T-cell (primary cell): ENCODE results near the gene TEKT3. TPM values are rescaled to one million over a fixed set of nuclear protein-coding genes. Genes with fewer than 3 reads are reported as not detected.

Experiments
- ATAC-seq, 4 experiments: fragments of 200-7000 bp in 3 of 4; fragments of 150-1000 bp in 1 of 4; cut with Tn5 transposase; replicated peaks in 1 of 4; 1 replicate in 3 of 4; 2 replicates in 1 of 4; pipeline ENCODE4 v1.10.0; 2021; ENCODE audit warnings: moderate library complexity in 3 of 4, mild to moderate bottlenecking in 2 of 4, moderate number of reproducible peaks in 1 of 4
- CTCF ChIA-PET, 2 donors: fragments of 300-600 bp; sonication (Branson Sonifier 250); formaldehyde crosslinking; loops; one replicate each; lab custom pipeline; 2022; ENCODE audit warnings: antibody characterized with exemption in 2 of 2; lab: Charles Lee
- POLR2A ChIA-PET, 2 donors: fragments of 300-600 bp; sonication (Branson Sonifier 250); formaldehyde crosslinking; loops; one replicate each; lab custom pipeline; 2022; ENCODE audit warnings: antibody characterized with exemption in 2 of 2; lab: Charles Lee
- DNase-seq, 35 experiments: peaks; one replicate each; pipeline versions ENCODE4 v3.0.0 to v3.0.0-alpha.2; 2013 to 2023
- H3K27ac ChIP-seq: one replicate; pipeline ENCODE4 v1.5.1; 2013; ENCODE audit warnings: low read length
- H3K27me3 ChIP-seq, 2 experiments: replicated peaks in 1 of 2; 1 replicate in 1 of 2; 2 replicates in 1 of 2; pipeline versions ENCODE4 v1.6.1 to v1.7.0; 2013; ENCODE audit warnings: low read length in 1 of 2, mixed read lengths in 1 of 2; ENCODE audit not compliant: control insufficient read depth in 2 of 2, insufficient read depth in 2 of 2; ENCODE audit errors: extremely low read depth in 1 of 2
- H3K36me3 ChIP-seq, 2 donors: 1 replicate in 1 of 2; 2 replicates in 1 of 2; pipeline versions ENCODE4 v1.6.1 to v1.7.0; 2013; ENCODE audit warnings: low read length in 1 of 2; ENCODE audit not compliant: control insufficient read depth in 2 of 2, insufficient read depth in 1 of 2; ENCODE audit errors: extremely low read depth in 1 of 2
- H3K4me1 ChIP-seq, 2 experiments: 1 replicate in 1 of 2; 2 replicates in 1 of 2; pipeline versions ENCODE4 v1.6.1 to v1.7.0; 2013; ENCODE audit warnings: low read length in 2 of 2, mixed read lengths in 1 of 2; ENCODE audit not compliant: insufficient read depth in 2 of 2, control insufficient read depth in 1 of 2; ENCODE audit errors: extremely low read depth in 1 of 2
- H3K4me3 ChIP-seq, 2 donors: 1 replicate in 1 of 2; 2 replicates in 1 of 2; pipeline versions ENCODE4 v1.5.1 to v1.7.0; 2013; ENCODE audit warnings: mild to moderate bottlenecking in 2 of 2, low read length in 1 of 2, moderate library complexity in 1 of 2; ENCODE audit not compliant: control insufficient read depth in 1 of 2; ENCODE audit errors: extremely low read depth in 1 of 2
- H3K9me3 ChIP-seq: 2 replicates; pipeline ENCODE4 v1.7.0; 2013
- H3K27ac Mint-ChIP-seq, 2 donors: one replicate each; pipeline ENCODE4 v1.8.0; 2020 to 2021; ENCODE audit warnings: mild to moderate bottlenecking in 2 of 2, mixed read lengths in 2 of 2
- H3K27me3 Mint-ChIP-seq, 2 donors: one replicate each; pipeline ENCODE4 v1.8.0; 2021 to 2022; ENCODE audit warnings: mixed read lengths in 2 of 2
- H3K36me3 Mint-ChIP-seq: one replicate; pipeline ENCODE4 v1.8.0; 2021; ENCODE audit warnings: mixed read lengths
- H3K4me1 Mint-ChIP-seq, 3 donors: one replicate each; pipeline ENCODE4 v1.8.0; 2020 to 2022; ENCODE audit warnings: mixed read lengths in 3 of 3, mild to moderate bottlenecking in 1 of 3
- H3K4me3 Mint-ChIP-seq, 3 donors: one replicate each; pipeline ENCODE4 v1.8.0; 2020 to 2022; ENCODE audit warnings: mild to moderate bottlenecking in 3 of 3, mixed read lengths in 3 of 3, moderate library complexity in 3 of 3
- H3K9me3 Mint-ChIP-seq, 3 donors: one replicate each; pipeline ENCODE4 v1.8.0; 2020 to 2022; ENCODE audit warnings: mixed read lengths in 3 of 3
- WGBS: methylation state at CpG from one replicate; pipeline ENCODE4 v1.1.5; 2013; ENCODE audit warnings: missing lambda C conversion rate; ENCODE audit not compliant: insufficient coverage; 5-methylcytosine and 5-hydroxymethylcytosine counted together
- total RNA-seq, 35 experiments: library from RNA in 6 of 35; stranded (reverse) in 6 of 35; fragments of 120-200 nt in 1 of 35; gene quantifications; one replicate each; pipeline versions ENCODE4 v1.2.1 to v1.2.4 and lab custom pipeline; 2013 to 2026

TEKT3 gene
- total RNA-seq, 5 donors from 2014 or later (not counting 1 experiment from before 2014, with no cell fraction given), result 0.35 TPM; not detected in 4

- ATAC-seq (no peak), DNase-seq (no peak)
- H3K36me3 Mint-ChIP-seq, result no peaks in the 10 kb centered on the region
- H3K4me1 Mint-ChIP-seq, result no peaks in the 10 kb centered on the region
- H3K4me3 ChIP-seq, result no peak overlapping the region
- 86% methylated on average over 2 of the region's 5 CpGs for WGBS
- H3K4me3 Mint-ChIP-seq, result no peak overlapping the region
- H3K9me3 ChIP-seq, result no peaks in the 10 kb centered on the region
- ChIA-PET CTCF (no interaction called here), POLR2A (no interaction called here)
- H3K27me3 ChIP-seq, result peaks cover 0 to 22% of the 10 kb centered on the region in 2 experiments
- H3K9me3 Mint-ChIP-seq, result peaks cover 0 to 6% (median 0%) of the 10 kb centered on the region in 3 donors
- H3K27ac ChIP-seq, result no peak overlapping the region
- no peak overlapping the region for H3K27ac Mint-ChIP-seq
- H3K27me3 Mint-ChIP-seq, result peaks cover 25 to 34% of the 10 kb centered on the region in 2 donors
- no peaks in the 10 kb centered on the region for H3K36me3 ChIP-seq
- H3K4me1 ChIP-seq, result no peaks in the 10 kb centered on the region
Measured at GRCh38 chr17:15269780-15270089, 71.7 kb downstream of the TEKT3 start.

GRCh38 chr17:15269087-15269779, 72.2 kb downstream of the TEKT3 start:
- H3K4me1 Mint-ChIP-seq, result no peaks in the 10 kb centered on the region
- Histone ChIP-seq H3K4me1 (no peaks in the 10 kb centered on the region), H3K27me3 (peaks cover 2 to 25% of the 10 kb centered on the region in 2 experiments), H3K4me3 (no peak overlapping the region), H3K36me3 (no peaks in the 10 kb centered on the region), H3K27ac (no peak overlapping the region), H3K9me3 (no peaks in the 10 kb centered on the region)
- H3K9me3 Mint-ChIP-seq, result peaks cover 0 to 4% (median 0%) of the 10 kb centered on the region in 3 donors
- CTCF ChIA-PET, result no interaction called here
- H3K27me3 Mint-ChIP-seq, result peaks cover 30 to 39% of the 10 kb centered on the region in 2 donors
- ATAC-seq (no peak), DNase-seq (no peak)
- WGBS, result 64% methylated on average over 7 of the region's 7 CpGs
- no peak overlapping the region for H3K27ac Mint-ChIP-seq
- POLR2A ChIA-PET, result no interaction called here
- no peak overlapping the region for H3K4me3 Mint-ChIP-seq
- H3K36me3 Mint-ChIP-seq, result no peaks in the 10 kb centered on the region

- Mint-ChIP-seq H3K4me1 (no peaks in the 10 kb centered on the region), H3K4me3 (no peak overlapping the region), H3K27ac (no peak overlapping the region), H3K9me3 (no peaks in the 10 kb centered on the region), H3K27me3 (peaks cover 35 to 44% of the 10 kb centered on the region in 2 donors), H3K36me3 (no peaks in the 10 kb centered on the region)
- Histone ChIP-seq H3K27ac (no peak overlapping the region), H3K9me3 (no peaks in the 10 kb centered on the region), H3K36me3 (no peaks in the 10 kb centered on the region), H3K4me3 (no peak overlapping the region), H3K27me3 (peaks cover 6 to 26% of the 10 kb centered on the region in 2 experiments), H3K4me1 (no peaks in the 10 kb centered on the region)
- DNase-seq (no peak), ATAC-seq (no peak)
- WGBS, result 33% methylated on average over 1 of the region's 1 CpG
- ChIA-PET POLR2A (no interaction called here), CTCF (interaction anchor here in 1 of 2 donors (0.6 kb wide), 1 partner anchor 9 kb away, joined by 5 read pairs; no protein-coding TSS in a partner anchor)
Measured at GRCh38 chr17:15268461-15268860, 72.9 kb downstream of the TEKT3 start.

DNA sequence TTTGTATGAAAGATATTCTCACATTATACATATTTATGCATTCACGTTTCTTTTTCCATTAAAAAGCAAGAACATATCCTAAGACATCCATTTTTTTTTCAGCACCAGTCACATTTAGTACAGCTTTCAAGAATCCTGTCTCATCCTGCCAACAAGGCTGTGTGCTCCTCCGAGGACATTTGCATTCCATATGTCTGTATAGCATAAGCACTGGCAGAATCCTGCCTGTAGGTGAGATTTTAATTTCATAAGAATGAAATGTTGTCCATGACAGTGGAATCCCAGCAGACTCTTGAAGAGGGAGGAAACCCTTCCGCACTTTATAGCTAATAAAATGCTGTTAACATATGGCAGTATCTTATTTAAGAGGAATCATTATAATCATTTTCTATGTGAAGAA, 73.4 kb downstream of the TEKT3 start:
- Histone ChIP-seq H3K4me3 (no peak overlapping the region), H3K9me3 (no peaks in the 10 kb centered on the region), H3K4me1 (no peaks in the 10 kb centered on the region), H3K27me3 (peaks cover 6 to 30% of the 10 kb centered on the region in 2 experiments), H3K36me3 (no peaks in the 10 kb centered on the region), H3K27ac (no peak overlapping the region)
- no peak overlapping the region for H3K27ac Mint-ChIP-seq
- H3K4me1 Mint-ChIP-seq, result no peaks in the 10 kb centered on the region
- H3K36me3 Mint-ChIP-seq, result no peaks in the 10 kb centered on the region
- no peaks in the 10 kb centered on the region for H3K9me3 Mint-ChIP-seq
- ATAC-seq (no peak), DNase-seq (no peak)
- POLR2A ChIA-PET, result no interaction called here
- H3K27me3 Mint-ChIP-seq, result peaks cover 39 to 45% of the 10 kb centered on the region in 2 donors
- H3K4me3 Mint-ChIP-seq, result no peak overlapping the region
- CTCF ChIA-PET, result interaction anchor here in 1 of 2 donors (0.6 kb wide), 1 partner anchor 8 kb away, joined by 5 read pairs; no protein-coding TSS in a partner anchor
- WGBS, result no CpG with 5 or more reads among the region's 3 CpGs

GRCh38 chr17:15266325-15267125, 74.9 kb downstream of the TEKT3 start:
- peaks cover 11 to 42% of the 10 kb centered on the region in 2 experiments for H3K27me3 ChIP-seq
- no peak overlapping the region for H3K4me3 ChIP-seq
- no peaks in the 10 kb centered on the region for H3K36me3 ChIP-seq
- no peak overlapping the region for H3K27ac Mint-ChIP-seq
- ATAC-seq (no peak), DNase-seq (no peak)
- no peaks in the 10 kb centered on the region for H3K36me3 Mint-ChIP-seq
- peaks cover 0 to 8% (median 4%) of the 10 kb centered on the region in 3 donors for H3K4me1 Mint-ChIP-seq
- ChIA-PET CTCF (no interaction called here), POLR2A (no interaction called here)
- H3K9me3 ChIP-seq, result no peaks in the 10 kb centered on the region
- H3K27me3 Mint-ChIP-seq, result peaks cover 47 to 49% of the 10 kb centered on the region in 2 donors
- peaks cover 0 to 10% of the 10 kb centered on the region in 2 experiments for H3K4me1 ChIP-seq
- no peak overlapping the region for H3K4me3 Mint-ChIP-seq
- no peaks in the 10 kb centered on the region for H3K9me3 Mint-ChIP-seq
- no peak overlapping the region for H3K27ac ChIP-seq
- 86% methylated on average over 10 of the region's 13 CpGs for WGBS

DNA sequence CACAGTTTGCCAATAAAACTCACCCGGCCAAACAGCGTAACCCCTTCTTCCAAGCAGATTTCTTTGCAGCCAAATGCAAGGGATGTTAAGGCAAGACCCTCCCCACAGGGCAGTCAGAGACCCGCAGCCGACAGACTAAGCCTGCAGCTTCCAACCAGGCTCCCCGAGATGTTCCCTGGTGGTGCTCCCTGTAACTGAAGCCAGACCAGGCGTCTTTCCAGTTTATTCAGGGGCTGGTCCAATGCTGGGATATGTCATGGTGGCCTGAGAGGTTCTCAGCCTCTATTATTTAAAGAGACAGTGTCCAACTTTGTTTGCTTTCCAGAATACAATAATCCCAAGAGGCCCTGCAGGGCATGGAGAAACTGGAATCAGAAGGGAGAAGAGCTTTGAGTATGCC, 76.3 kb downstream of the TEKT3 start, which contains the start of gene PMP22:
TSS of gene PMP22 (minus strand) at position 196 of the 400 bp plus-strand sequence. CDS start 4,599 bp downstream, outside the sequence.
- peaks cover 11 to 56% of the 10 kb centered on the region in 2 experiments for H3K27me3 ChIP-seq
- H3K27ac Mint-ChIP-seq, result no peak within 1 kb of the TSS
- ChIA-PET CTCF (no interaction called here), POLR2A (no interaction called here)
- ATAC-seq (no peak), DNase-seq (no peak)
- no peak within 1 kb of the TSS for H3K27ac ChIP-seq
- peaks cover 0 to 18% (median 14%) of the 10 kb centered on the region in 3 donors for H3K4me1 Mint-ChIP-seq
- no peaks in the 10 kb centered on the region for H3K9me3 ChIP-seq
- peaks cover 54 to 62% of the 10 kb centered on the region in 2 donors for H3K27me3 Mint-ChIP-seq
- 73% methylated on average over 5 of the region's 6 CpGs for WGBS
- no peak within 1 kb of the TSS for H3K4me3 ChIP-seq
- H3K4me1 ChIP-seq, result peaks cover 0 to 22% of the 10 kb centered on the region in 2 experiments
- H3K9me3 Mint-ChIP-seq, result no peaks in the 10 kb centered on the region
- no peak within 1 kb of the TSS for H3K4me3 Mint-ChIP-seq
- H3K36me3 Mint-ChIP-seq, result no peaks in the 10 kb centered on the region
- H3K36me3 ChIP-seq, result no peaks in the 10 kb centered on the region
